Fibroblast of villous mesenchyme (primary cell): Measurements from ENCODE around the gene KRT2. TPM values are rescaled to one million over a fixed set of nuclear protein-coding genes. Genes with fewer than 3 reads are reported as not detected.

Experiments used
- DNase-seq: peaks from one replicate; pipeline ENCODE4 v3.0.0-alpha.2; 2010; ENCODE audit warnings: low read depth
- H3K4me3 ChIP-seq: 2 replicates; pipeline ENCODE4 v1.5.1; 2011; ENCODE audit warnings: low read depth, mild to moderate bottlenecking, low read length
- total RNA-seq: library from RNA; depleted of rRNA; stranded (reverse); fragments of >200 nt; gene quantifications from 2 replicates; pipeline ENCODE4 v1.2.3, GENCODE V29; 2012
- TF ChIP-seq, protein P1 (sequence below): IDR thresholded peaks from 2 replicates; pipeline ENCODE4 v1.5.1; 2012; ENCODE audit warnings: low read depth, mild to moderate bottlenecking, low read length; ENCODE audit not compliant: insufficient read depth

The KRT2 gene
- total RNA-seq, 1 donor = not detected

GRCh38 chr12:52695039-52695438 lies 43.0 kb upstream of the KRT2 start:
- DNase-seq = no peak
- TF ChIP-seq, protein P1, sequence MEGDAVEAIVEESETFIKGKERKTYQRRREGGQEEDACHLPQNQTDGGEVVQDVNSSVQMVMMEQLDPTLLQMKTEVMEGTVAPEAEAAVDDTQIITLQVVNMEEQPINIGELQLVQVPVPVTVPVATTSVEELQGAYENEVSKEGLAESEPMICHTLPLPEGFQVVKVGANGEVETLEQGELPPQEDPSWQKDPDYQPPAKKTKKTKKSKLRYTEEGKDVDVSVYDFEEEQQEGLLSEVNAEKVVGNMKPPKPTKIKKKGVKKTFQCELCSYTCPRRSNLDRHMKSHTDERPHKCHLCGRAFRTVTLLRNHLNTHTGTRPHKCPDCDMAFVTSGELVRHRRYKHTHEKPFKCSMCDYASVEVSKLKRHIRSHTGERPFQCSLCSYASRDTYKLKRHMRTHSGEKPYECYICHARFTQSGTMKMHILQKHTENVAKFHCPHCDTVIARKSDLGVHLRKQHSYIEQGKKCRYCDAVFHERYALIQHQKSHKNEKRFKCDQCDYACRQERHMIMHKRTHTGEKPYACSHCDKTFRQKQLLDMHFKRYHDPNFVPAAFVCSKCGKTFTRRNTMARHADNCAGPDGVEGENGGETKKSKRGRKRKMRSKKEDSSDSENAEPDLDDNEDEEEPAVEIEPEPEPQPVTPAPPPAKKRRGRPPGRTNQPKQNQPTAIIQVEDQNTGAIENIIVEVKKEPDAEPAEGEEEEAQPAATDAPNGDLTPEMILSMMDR = no peak
- no peak overlapping the region for H3K4me3 ChIP-seq

DNA sequence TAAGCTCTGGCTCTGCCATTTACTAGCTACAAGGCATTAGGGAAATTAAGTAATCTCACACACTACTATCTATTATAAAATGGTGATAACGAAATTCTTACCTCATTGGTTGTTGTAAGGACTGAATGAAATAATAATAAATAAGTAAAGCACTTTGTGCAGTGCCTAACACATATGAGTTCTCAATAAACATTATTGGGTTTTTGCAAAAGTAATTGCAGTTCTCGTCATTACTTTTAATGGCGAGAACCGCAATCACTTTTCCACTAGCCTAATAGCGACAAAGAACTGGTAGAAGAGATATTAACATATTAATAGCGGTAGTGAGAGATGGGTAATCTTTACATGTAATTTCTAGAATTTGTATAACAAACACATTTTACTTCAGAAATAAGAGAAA lies 42.1 kb upstream of the KRT2 start:
- TF ChIP-seq, protein P1 = no peak
- H3K4me3 ChIP-seq = no peak overlapping the region
- no peak for DNase-seq

- DNase-seq = no peak
- H3K4me3 ChIP-seq = no peak overlapping the region
- TF ChIP-seq, protein P1 = no peak
Measured at GRCh38 chr12:52693261-52693660, 41.2 kb upstream of the KRT2 start.

DNA sequence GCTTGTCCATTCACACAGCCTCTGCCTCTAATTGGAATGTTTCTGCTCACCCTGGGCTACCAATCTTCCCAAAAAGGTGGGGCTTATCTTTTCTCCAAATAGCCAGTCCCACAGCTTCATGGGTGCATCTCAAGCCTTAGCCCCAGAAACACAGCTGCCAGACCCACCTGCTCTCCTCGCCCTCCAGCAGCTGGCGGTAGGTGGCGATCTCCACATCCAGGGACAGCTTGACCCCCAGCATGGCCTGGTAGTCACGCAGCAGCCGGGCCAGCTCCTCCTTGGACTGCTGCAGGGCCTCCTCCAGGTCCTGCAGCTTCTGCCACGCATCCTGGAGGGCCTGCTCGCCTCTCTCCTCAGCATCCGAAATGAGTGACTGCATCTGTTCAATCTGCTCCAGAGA lies 40.2 kb upstream of the KRT2 start:
- TF ChIP-seq, protein P1 = no peak
- DNase-seq = no peak

GRCh38 chr12:52691841-52692150 lies 39.8 kb upstream of the KRT2 start:
- TF ChIP-seq, protein P1 = no peak
- H3K4me3 ChIP-seq = no peak overlapping the region
- DNase-seq = no peak

More for the DNA sequence above, 40.2 kb upstream of the KRT2 start:
- H3K4me3 ChIP-seq = no peak overlapping the region

DNA sequence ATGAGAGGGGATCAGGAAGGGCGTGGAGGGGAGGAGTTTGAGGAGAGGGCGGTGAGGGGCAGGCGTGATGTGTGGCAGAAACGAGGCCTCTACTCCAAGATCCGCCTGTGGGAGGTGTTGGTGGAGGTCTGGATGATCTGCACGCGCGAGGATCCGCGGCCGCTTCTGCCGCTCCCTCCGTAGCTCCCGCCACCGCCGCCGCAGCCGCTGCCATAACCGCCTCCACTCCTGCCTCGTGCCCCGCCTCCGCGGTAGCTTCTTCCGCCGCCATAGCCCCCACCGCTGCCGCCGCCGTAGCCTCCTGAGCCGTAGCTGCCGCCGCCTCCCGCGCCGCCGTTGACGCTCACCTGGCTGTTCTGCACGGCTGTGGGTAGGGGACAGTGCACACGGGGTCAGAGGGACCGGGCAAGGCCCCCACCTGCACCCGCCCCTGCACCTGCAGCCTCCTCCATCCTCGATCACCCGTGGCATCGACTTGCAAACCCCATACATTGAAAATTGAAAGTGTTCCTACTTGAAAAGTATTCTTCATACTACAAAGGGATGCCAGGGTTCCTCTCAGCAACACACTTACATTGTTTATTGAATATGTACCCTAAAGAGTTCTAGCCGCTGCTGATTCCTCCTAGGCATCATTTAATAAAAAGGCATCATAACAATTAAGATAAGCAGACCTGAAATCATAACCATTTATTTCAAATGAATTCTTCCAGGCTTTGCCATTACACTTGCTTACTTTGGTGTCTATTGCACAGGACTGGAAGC lies 39.2 kb upstream of the KRT2 start:
- no peak for DNase-seq
- no peak overlapping the region for H3K4me3 ChIP-seq
- TF ChIP-seq, protein P1 = no peak
